ENCODE data around the gene INPP5D. TPM values are rescaled to one million over a fixed set of nuclear protein-coding genes. Genes with fewer than 3 reads are reported as not detected.
A peak's percentile ranks its signal among the peaks of the same experiment; 100 is the strongest.
"Not testable (repeated sequence)": the region's sequence is repeated elsewhere in the genome, so short reads cannot be mapped to it uniquely, and the experiment has no call there.

INPP5D gene
- total RNA-seq, 1 experiment from 2014 or later, result 12.7 TPM

DNA sequence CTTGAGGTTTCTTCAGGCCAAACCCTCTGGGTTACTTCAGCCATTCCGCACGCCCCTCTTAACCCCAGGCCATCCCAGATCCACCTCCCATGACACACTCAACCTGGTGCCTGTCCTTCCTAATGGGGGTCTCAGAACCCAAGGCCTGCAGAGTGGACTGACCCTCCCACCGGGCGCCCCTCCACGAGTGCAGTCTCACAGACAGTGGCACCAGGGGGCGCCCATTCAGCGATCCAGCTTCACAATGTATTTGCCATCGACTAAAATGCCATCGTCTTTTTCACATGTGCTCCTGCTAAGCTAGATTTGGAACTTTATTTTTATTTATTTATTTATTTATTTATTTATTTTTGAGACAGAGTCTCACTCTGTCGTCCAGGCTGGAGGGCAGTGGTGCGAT lies 38.5 kb downstream of the INPP5D start:
- no peak overlapping the region for H3K9ac ChIP-seq (ENCODE audit: extremely low read depth, insufficient read length, low read length)
- no peaks in the 10 kb centered on the region for H3K79me2 ChIP-seq (ENCODE audit: insufficient read depth, low read length)
- no peak overlapping the region for H2BK15ac ChIP-seq (ENCODE audit: low read depth, low read length)
- H4K91ac ChIP-seq (ENCODE audit: insufficient read length, low read depth, low read length), result no peak overlapping the region
- no peak overlapping the region for H3K23ac ChIP-seq (ENCODE audit: insufficient read length, low read depth, low read length)
- Mint-ChIP-seq H3K9me3 (no peaks in the 10 kb centered on the region), H3K36me3 (ENCODE audit: insufficient read depth in 1 of 3, low read depth in 3 of 3) (no peaks in the 10 kb centered on the region), H3K4me1 (peaks cover 13 to 26% of the 10 kb centered on the region in 2 experiments), H3K27me3 (ENCODE audit: low read depth) (no peaks in the 10 kb centered on the region), H3K27ac (no peak overlapping the region), H3K4me3 (no peak overlapping the region)
- H3K23me2 ChIP-seq (ENCODE audit: insufficient read length, low read depth, low read length, poor library complexity, severe bottlenecking), result no peaks in the 10 kb centered on the region
- no peaks in the 10 kb centered on the region for H3K79me1 ChIP-seq (ENCODE audit: insufficient read depth, low read depth, low read length, poor library complexity, severe bottlenecking)
- TF ChIP-seq, protein P1, sequence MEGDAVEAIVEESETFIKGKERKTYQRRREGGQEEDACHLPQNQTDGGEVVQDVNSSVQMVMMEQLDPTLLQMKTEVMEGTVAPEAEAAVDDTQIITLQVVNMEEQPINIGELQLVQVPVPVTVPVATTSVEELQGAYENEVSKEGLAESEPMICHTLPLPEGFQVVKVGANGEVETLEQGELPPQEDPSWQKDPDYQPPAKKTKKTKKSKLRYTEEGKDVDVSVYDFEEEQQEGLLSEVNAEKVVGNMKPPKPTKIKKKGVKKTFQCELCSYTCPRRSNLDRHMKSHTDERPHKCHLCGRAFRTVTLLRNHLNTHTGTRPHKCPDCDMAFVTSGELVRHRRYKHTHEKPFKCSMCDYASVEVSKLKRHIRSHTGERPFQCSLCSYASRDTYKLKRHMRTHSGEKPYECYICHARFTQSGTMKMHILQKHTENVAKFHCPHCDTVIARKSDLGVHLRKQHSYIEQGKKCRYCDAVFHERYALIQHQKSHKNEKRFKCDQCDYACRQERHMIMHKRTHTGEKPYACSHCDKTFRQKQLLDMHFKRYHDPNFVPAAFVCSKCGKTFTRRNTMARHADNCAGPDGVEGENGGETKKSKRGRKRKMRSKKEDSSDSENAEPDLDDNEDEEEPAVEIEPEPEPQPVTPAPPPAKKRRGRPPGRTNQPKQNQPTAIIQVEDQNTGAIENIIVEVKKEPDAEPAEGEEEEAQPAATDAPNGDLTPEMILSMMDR (conservative IDR thresholded peaks at IDR 0.05), result peak; percentile 71
- H2BK12ac ChIP-seq (ENCODE audit: insufficient read length, low read depth, low read length), result no peak overlapping the region
- H3K4me1 ChIP-seq (ENCODE audit: insufficient read depth, low read length), result peaks cover 3% of the 10 kb centered on the region; the same call in 1 of the 2 replicates
- H3K27ac ChIP-seq (ENCODE audit: insufficient read length, low read depth, low read length), result no peak overlapping the region
- H3K4me2 ChIP-seq (ENCODE audit: insufficient read depth, insufficient read length, low read length), result no peak overlapping the region
- H3T11ph ChIP-seq (ENCODE audit: low read length), result no peak overlapping the region
- H3K14ac ChIP-seq (ENCODE audit: insufficient read depth, low read length), result no peak overlapping the region
- no peak overlapping the region for H4K8ac ChIP-seq (replicated peaks; ENCODE audit: insufficient read length, low read depth, low read length)
- H2AK5ac ChIP-seq (ENCODE audit: insufficient read length, low read length), result no peak overlapping the region
- no peak overlapping the region for H3K18ac ChIP-seq (ENCODE audit: insufficient read length, low read depth, low read length)
- WGBS (ENCODE audit: extremely low coverage, insufficient read length, low lambda C conversion rate), result no CpG with 5 or more reads among the region's 11 CpGs
- no peaks in the 10 kb centered on the region for H3K9me3 ChIP-seq (ENCODE audit: control insufficient read depth, low read depth, low read length)
- no peak overlapping the region for H3K4ac ChIP-seq (ENCODE audit: low read depth, low read length)
- no peak overlapping the region for H3K56ac ChIP-seq (ENCODE audit: insufficient read length, low read depth, low read length)
- DNase-seq, result peak; percentile 62
- no peaks in the 10 kb centered on the region for H4K20me1 ChIP-seq (ENCODE audit: control insufficient read depth, insufficient read depth, insufficient read length)
- no peak overlapping the region for H2BK20ac ChIP-seq (ENCODE audit: low read depth, low read length, poor library complexity, severe bottlenecking)
- H3K27me3 ChIP-seq (ENCODE audit: insufficient read depth, low read length), result no peaks in the 10 kb centered on the region
- H2BK5ac ChIP-seq (ENCODE audit: insufficient read length, low read length), result no peak overlapping the region
- no peak overlapping the region for H2BK120ac ChIP-seq (ENCODE audit: low read depth, low read length, poor library complexity, severe bottlenecking)
- no peak overlapping the region for H4K5ac ChIP-seq (ENCODE audit: insufficient read length, low read depth, low read length)
- H2AFZ ChIP-seq (ENCODE audit: low read length), result no peak overlapping the region

GRCh38 chr2:233099820-233100191 lies 39.7 kb downstream of the INPP5D start:
- H4K8ac ChIP-seq (replicated peaks; ENCODE audit: insufficient read length, low read depth, low read length); H3K23me2 ChIP-seq (ENCODE audit: insufficient read length, low read depth, low read length, poor library complexity, severe bottlenecking); H3K18ac ChIP-seq (ENCODE audit: insufficient read length, low read depth, low read length); H3K79me1 ChIP-seq (ENCODE audit: insufficient read depth, low read depth, low read length, poor library complexity, severe bottlenecking); H3K9me3 Mint-ChIP-seq; H3K27me3 Mint-ChIP-seq (ENCODE audit: low read depth); H3K56ac ChIP-seq (ENCODE audit: insufficient read length, low read depth, low read length); H3K9me3 ChIP-seq (ENCODE audit: control insufficient read depth, low read depth, low read length); H4K5ac ChIP-seq (ENCODE audit: insufficient read length, low read depth, low read length); H3K4me2 ChIP-seq (ENCODE audit: insufficient read depth, insufficient read length, low read length); DNase-seq; H2AFZ ChIP-seq (ENCODE audit: low read length); H3K4me3 Mint-ChIP-seq; H2BK20ac ChIP-seq (ENCODE audit: low read depth, low read length, poor library complexity, severe bottlenecking); H3K27me3 ChIP-seq (ENCODE audit: insufficient read depth, low read length); H4K91ac ChIP-seq (ENCODE audit: insufficient read length, low read depth, low read length); H3T11ph ChIP-seq (ENCODE audit: low read length); H2BK120ac ChIP-seq (ENCODE audit: low read depth, low read length, poor library complexity, severe bottlenecking); H3K4ac ChIP-seq (ENCODE audit: low read depth, low read length); H4K20me1 ChIP-seq (ENCODE audit: control insufficient read depth, insufficient read depth, insufficient read length); H3K9ac ChIP-seq (ENCODE audit: extremely low read depth, insufficient read length, low read length); H3K79me2 ChIP-seq (ENCODE audit: insufficient read depth, low read length); H3K27ac Mint-ChIP-seq; H3K4me1 ChIP-seq (ENCODE audit: insufficient read depth, low read length); H2BK12ac ChIP-seq (ENCODE audit: insufficient read length, low read depth, low read length); H2BK5ac ChIP-seq (ENCODE audit: insufficient read length, low read length); H3K23ac ChIP-seq (ENCODE audit: insufficient read length, low read depth, low read length); H2AK5ac ChIP-seq (ENCODE audit: insufficient read length, low read length); H3K14ac ChIP-seq (ENCODE audit: insufficient read depth, low read length); H2BK15ac ChIP-seq (ENCODE audit: low read depth, low read length); H3K36me3 Mint-ChIP-seq (ENCODE audit: insufficient read depth in 1 of 3, low read depth in 3 of 3); H3K27ac ChIP-seq (ENCODE audit: insufficient read length, low read depth, low read length): not testable (repeated sequence)
- peaks cover 7 to 16% of the 10 kb centered on the region in 2 experiments for H3K4me1 Mint-ChIP-seq
- no CpG with 5 or more reads among the region's 7 CpGs for WGBS (ENCODE audit: extremely low coverage, insufficient read length, low lambda C conversion rate)
